Suprapubic skin (tissue), 4 donors: Measurements from ENCODE around the gene OSBPL2. TPM values are rescaled to one million over a fixed set of nuclear protein-coding genes. Genes with fewer than 3 reads are reported as not detected.

Experiments
- DNase-seq, 2 donors: peaks; one replicate each; pipeline ENCODE4 v3.0.0-alpha.2; 2019; ENCODE audit warnings: low spot score in 2 of 2
- H3K27ac ChIP-seq: fragments of 200-600 bp; sonication (generic); one replicate; pipeline ENCODE4 v1.5.1; 2019
- H3K27me3 ChIP-seq: fragments of 200-600 bp; sonication (generic); one replicate; pipeline ENCODE4 v1.5.1; 2019
- H3K36me3 ChIP-seq: fragments of 200-600 bp; sonication (generic); one replicate; pipeline ENCODE4 v1.5.1; 2019
- H3K4me1 ChIP-seq: fragments of 200-600 bp; sonication (generic); one replicate; pipeline ENCODE4 v1.5.1; 2019
- H3K4me3 ChIP-seq: fragments of 200-600 bp; sonication (generic); one replicate; pipeline ENCODE4 v1.5.1; 2019; ENCODE audit warnings: mild to moderate bottlenecking
- H3K9me3 ChIP-seq: fragments of 200-600 bp; sonication (generic); one replicate; pipeline ENCODE4 v1.5.1; 2019
- EP300 ChIP-seq: sonication (generic); formaldehyde crosslinking; IDR thresholded peaks from one replicate; pipeline ENCODE4 v1.6.1; 2017; ENCODE audit warnings: antibody characterized with exemption
- POLR2A ChIP-seq, 2 donors: fragments of 450-650 bp; IDR thresholded peaks; one replicate each; pipeline ENCODE4 v1.6.1; 2017; ENCODE audit warnings: antibody characterized with exemption in 2 of 2, mild to moderate bottlenecking in 2 of 2, moderate library complexity in 2 of 2
- POLR2AphosphoS5 ChIP-seq, 3 donors: sonication (generic); formaldehyde crosslinking; IDR thresholded peaks; one replicate each; pipeline ENCODE4 v1.6.1; 2017; ENCODE audit warnings: antibody characterized with exemption in 3 of 3
- WGBS: methylation state at CpG from one replicate; pipeline ENCODE4 v1.1.5; 2018; 5-methylcytosine and 5-hydroxymethylcytosine counted together
- total RNA-seq, 4 donors: library from RNA; depleted of rRNA; stranded (reverse); fragments of >200 nt; gene quantifications; one replicate each; pipeline ENCODE4 v1.1.0, GENCODE V29; 2016
- TF ChIP-seq, protein P1 (sequence below), 2 donors: fragments of 200-600 bp in 1 of 2; fragments of 450-650 bp in 1 of 2; sonication (generic) in 1 of 2; IDR thresholded peaks; one replicate each; pipeline ENCODE4 v1.5.1; 2016 to 2019; ENCODE audit warnings: antibody characterized with exemption in 2 of 2, mild to moderate bottlenecking in 1 of 2, moderate library complexity in 1 of 2

OSBPL2 gene
- total RNA-seq, 4 donors from 2014 or later, result 78.1 to 132 (median 84.0) TPM

GRCh38 chr20:62243906-62244515 is 5.7 kb downstream of the OSBPL2 start:
- H3K27me3 ChIP-seq, result no peaks in the 10 kb centered on the region
- peaks cover 73% of the 10 kb centered on the region for H3K4me1 ChIP-seq
- 78% methylated on average over 21 of the region's 21 CpGs for WGBS
- H3K36me3 ChIP-seq, result peaks cover 4% of the 10 kb centered on the region
- DNase-seq, result no peak
- H3K27ac ChIP-seq, result peak overlapping the region; percentile 60
- no peak for TF ChIP-seq POLR2AphosphoS5 (IDR thresholded peaks at IDR 0.05)
- TF ChIP-seq, protein P1, sequence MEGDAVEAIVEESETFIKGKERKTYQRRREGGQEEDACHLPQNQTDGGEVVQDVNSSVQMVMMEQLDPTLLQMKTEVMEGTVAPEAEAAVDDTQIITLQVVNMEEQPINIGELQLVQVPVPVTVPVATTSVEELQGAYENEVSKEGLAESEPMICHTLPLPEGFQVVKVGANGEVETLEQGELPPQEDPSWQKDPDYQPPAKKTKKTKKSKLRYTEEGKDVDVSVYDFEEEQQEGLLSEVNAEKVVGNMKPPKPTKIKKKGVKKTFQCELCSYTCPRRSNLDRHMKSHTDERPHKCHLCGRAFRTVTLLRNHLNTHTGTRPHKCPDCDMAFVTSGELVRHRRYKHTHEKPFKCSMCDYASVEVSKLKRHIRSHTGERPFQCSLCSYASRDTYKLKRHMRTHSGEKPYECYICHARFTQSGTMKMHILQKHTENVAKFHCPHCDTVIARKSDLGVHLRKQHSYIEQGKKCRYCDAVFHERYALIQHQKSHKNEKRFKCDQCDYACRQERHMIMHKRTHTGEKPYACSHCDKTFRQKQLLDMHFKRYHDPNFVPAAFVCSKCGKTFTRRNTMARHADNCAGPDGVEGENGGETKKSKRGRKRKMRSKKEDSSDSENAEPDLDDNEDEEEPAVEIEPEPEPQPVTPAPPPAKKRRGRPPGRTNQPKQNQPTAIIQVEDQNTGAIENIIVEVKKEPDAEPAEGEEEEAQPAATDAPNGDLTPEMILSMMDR (IDR thresholded peaks at IDR 0.05), result no peak
- no peak for TF ChIP-seq EP300
- TF ChIP-seq POLR2A (IDR thresholded peaks at IDR 0.05), result no peak
- H3K4me3 ChIP-seq, result no peak overlapping the region
- no peaks in the 10 kb centered on the region for H3K9me3 ChIP-seq

DNA sequence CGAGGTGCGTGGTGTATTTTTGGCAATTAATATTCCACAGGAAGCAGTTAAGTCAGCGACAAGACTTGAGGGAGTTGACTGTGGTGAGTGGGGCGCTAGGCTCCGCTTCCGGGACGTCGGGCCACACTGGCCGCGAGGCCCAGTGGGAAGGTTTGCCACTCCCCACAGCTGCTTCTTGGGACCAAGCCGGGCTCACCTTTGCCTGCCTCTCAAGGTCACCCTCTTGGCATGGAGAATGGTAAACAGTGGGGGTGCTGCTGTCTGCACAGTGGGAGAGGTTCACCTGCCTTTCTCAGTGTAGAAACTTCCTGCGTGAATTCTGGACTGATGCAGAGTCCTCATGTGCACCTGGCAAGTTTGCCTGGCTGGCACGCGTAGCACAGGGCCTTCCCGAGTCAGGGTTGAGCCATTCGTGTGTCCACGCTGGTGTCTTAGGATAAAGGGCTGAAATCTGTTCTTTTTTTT is 6.4 kb downstream of the OSBPL2 start:
- no peak overlapping the region for H3K4me3 ChIP-seq
- no peak for DNase-seq
- H3K27me3 ChIP-seq, result no peaks in the 10 kb centered on the region
- H3K9me3 ChIP-seq, result no peaks in the 10 kb centered on the region
- H3K27ac ChIP-seq, result peak overlapping the region; percentile 60
- TF ChIP-seq, protein P1 (IDR thresholded peaks at IDR 0.05), result no peak
- TF ChIP-seq POLR2AphosphoS5 (IDR thresholded peaks at IDR 0.05), result no peak
- no peak for TF ChIP-seq EP300
- TF ChIP-seq POLR2A (IDR thresholded peaks at IDR 0.05), result no peak
- 62% methylated on average over 17 of the region's 17 CpGs for WGBS
- peaks cover 4% of the 10 kb centered on the region for H3K36me3 ChIP-seq
- H3K4me1 ChIP-seq, result peaks cover 67% of the 10 kb centered on the region

DNA sequence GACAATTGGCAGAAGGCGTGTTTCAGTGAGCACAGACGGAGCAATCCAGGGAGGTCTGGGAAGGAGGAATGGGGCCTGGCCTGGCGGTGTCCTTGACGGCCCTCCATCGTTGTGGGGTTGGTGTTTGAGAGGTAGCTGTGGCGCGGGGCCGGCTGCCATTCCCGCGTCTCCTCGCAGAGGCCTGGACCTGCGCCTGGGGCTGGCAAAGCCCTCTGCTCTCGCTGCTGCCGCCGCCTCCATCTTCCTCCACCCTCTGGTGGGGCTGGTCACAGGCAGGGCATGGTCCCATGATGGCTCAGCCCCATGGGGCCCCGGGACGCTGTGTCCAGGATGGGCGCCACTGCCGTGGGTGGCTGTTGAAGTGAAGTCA is 7.6 kb downstream of the OSBPL2 start:
- WGBS, result 69% methylated on average over 7 of the region's 19 CpGs
- H3K4me1 ChIP-seq, result peaks cover 60% of the 10 kb centered on the region
- H3K4me3 ChIP-seq, result no peak overlapping the region
- no peak for DNase-seq
- peaks cover 4% of the 10 kb centered on the region for H3K36me3 ChIP-seq
- no peak overlapping the region for H3K27ac ChIP-seq
- TF ChIP-seq POLR2AphosphoS5 (IDR thresholded peaks at IDR 0.05) (no peak), POLR2A (IDR thresholded peaks at IDR 0.05) (no peak), EP300 (no peak)
- TF ChIP-seq, protein P1 (IDR thresholded peaks at IDR 0.05), result no peak
- H3K9me3 ChIP-seq, result no peaks in the 10 kb centered on the region
- no peaks in the 10 kb centered on the region for H3K27me3 ChIP-seq

- no peaks in the 10 kb centered on the region for H3K27me3 ChIP-seq
- H3K4me3 ChIP-seq, result no peak overlapping the region
- TF ChIP-seq POLR2A (IDR thresholded peaks at IDR 0.05) (no peak), POLR2AphosphoS5 (IDR thresholded peaks at IDR 0.05) (no peak), EP300 (no peak)
- TF ChIP-seq, protein P1 (IDR thresholded peaks at IDR 0.05), result no peak
- no peak overlapping the region for H3K27ac ChIP-seq
- 70% methylated on average over 7 of the region's 8 CpGs for WGBS
- H3K36me3 ChIP-seq, result peaks cover 2% of the 10 kb centered on the region
- H3K9me3 ChIP-seq, result no peaks in the 10 kb centered on the region
- H3K4me1 ChIP-seq, result peaks cover 55% of the 10 kb centered on the region
- no peak for DNase-seq
Measured at GRCh38 chr20:62246431-62246830, 8.1 kb downstream of the OSBPL2 start.

DNA sequence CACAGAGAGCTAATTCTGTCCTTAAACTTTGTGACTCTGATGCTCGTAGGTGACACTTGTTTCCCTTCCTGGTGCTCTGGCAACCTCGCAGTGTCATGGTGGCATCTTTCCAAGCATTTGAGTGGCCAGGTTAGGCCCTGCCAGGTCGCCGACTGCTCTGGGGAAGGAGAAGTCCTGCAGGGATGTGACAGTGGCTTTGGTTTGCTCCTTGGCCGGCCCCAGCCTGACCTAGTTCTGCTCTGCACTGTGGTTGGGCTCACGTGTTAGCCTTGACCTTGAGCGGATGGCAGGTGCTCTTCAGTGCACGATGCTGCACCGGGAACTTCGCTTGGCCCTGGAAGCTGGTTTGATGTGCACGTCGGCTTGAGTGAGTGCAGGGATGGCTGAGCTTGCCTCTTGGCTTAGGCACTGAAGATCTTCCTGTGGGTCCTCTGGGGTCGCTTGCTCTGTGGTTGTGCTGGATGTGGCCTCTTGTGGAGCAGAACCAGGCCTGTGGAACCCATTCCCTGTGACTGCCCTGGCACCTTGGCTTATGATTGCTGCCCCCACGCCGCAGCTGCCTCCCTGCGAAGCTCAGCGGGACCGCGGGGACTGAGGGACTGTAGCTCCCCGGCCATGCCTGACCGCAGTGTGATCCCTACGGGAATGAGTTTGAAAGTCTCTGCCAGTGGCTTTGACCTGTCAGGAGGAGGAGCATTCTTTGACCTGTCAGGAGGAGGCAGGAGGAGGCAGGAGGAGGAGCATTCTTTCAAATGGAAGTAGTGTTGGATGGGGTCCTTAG is 8.7 kb downstream of the OSBPL2 start:
- peaks cover 49% of the 10 kb centered on the region for H3K4me1 ChIP-seq
- 60% methylated on average over 7 of the region's 22 CpGs for WGBS
- no peak overlapping the region for H3K4me3 ChIP-seq
- no peaks in the 10 kb centered on the region for H3K9me3 ChIP-seq
- TF ChIP-seq, protein P1 (IDR thresholded peaks at IDR 0.05), result no peak
- no peak for TF ChIP-seq EP300
- no peak for TF ChIP-seq POLR2A (IDR thresholded peaks at IDR 0.05)
- TF ChIP-seq POLR2AphosphoS5 (IDR thresholded peaks at IDR 0.05), result no peak
- DNase-seq, result no peak
- H3K27ac ChIP-seq, result no peak overlapping the region
- no peaks in the 10 kb centered on the region for H3K27me3 ChIP-seq
- H3K36me3 ChIP-seq, result no peaks in the 10 kb centered on the region
